HEK293 (cell line): ENCODE measurements around the gene LTBP1.

ENCODE experiments used
- CTCF ChIA-PET: fragments of 350-600 bp; formaldehyde crosslinking; extraction: SDS; loops from one replicate; lab custom pipeline; 2021; ENCODE audit warnings: antibody characterized with exemption; lab: Yijun Ruan, JAX
- POLR2A ChIA-PET: fragments of 300-600 bp; formaldehyde crosslinking; extraction: SDS; loops from one replicate; lab custom pipeline; 2020; ENCODE audit warnings: antibody characterized with exemption, inconsistent platforms; lab: Yijun Ruan, JAX
- H3K27ac ChIP-seq: fragments of 200-500 bp; sonication (Bioruptor generic); 2 replicates; pipeline ENCODE4 v1.5.1; 2014; ENCODE audit warnings: low read depth, low read length, control low read depth, inconsistent platforms; ENCODE audit errors: extremely low read depth
- H3K36me3 ChIP-seq, 2 experiments: fragments of 200-500 bp in 1 of 2; sonication (Bioruptor generic) in 1 of 2; 1 replicate in 1 of 2; 2 replicates in 1 of 2; pipeline ENCODE4 v1.5.1; 2014 to 2017; ENCODE audit warnings: inconsistent platforms in 2 of 2, low read length in 2 of 2; ENCODE audit not compliant: control insufficient read depth in 2 of 2, insufficient read depth in 1 of 2
- H3K4me1 ChIP-seq: fragments of 200-500 bp; sonication (Bioruptor generic); 2 replicates; pipeline ENCODE4 v1.5.1; 2014; ENCODE audit warnings: mild to moderate bottlenecking, low read length, inconsistent platforms; ENCODE audit not compliant: control insufficient read depth, insufficient read depth
- H3K4me3 ChIP-seq: 2 replicates; pipeline ENCODE4 v1.5.1; 2011; ENCODE audit warnings: low read depth, mild to moderate bottlenecking, control low read depth, low read length, moderate library complexity
- H3K9me3 ChIP-seq: fragments of 200-500 bp; sonication (Bioruptor generic); 2 replicates; pipeline ENCODE4 v1.5.1; 2014; ENCODE audit warnings: low read depth, low read length, inconsistent platforms; ENCODE audit not compliant: control insufficient read depth, insufficient read depth
- GLIS2 ChIP-seq: fragments of 450-650 bp; formaldehyde crosslinking; IDR thresholded peaks from 2 replicates; pipeline ENCODE4 v1.5.1; 2016; ENCODE audit warnings: missing biosample characterization, missing genetic modification characterization
- KLF16 ChIP-seq: fragments of 450-650 bp; formaldehyde crosslinking; IDR thresholded peaks from 2 replicates; pipeline ENCODE4 v1.5.1; 2017; ENCODE audit warnings: missing biosample characterization, missing genetic modification characterization
- MEIS1 ChIP-seq: sonication (generic); formaldehyde crosslinking; IDR thresholded peaks from 2 replicates; pipeline ENCODE4 v1.8.1; 2022; ENCODE audit warnings: missing genetic modification reagents, mild to moderate bottlenecking, borderline replicate concordance
- PRDM6 ChIP-seq: fragments of 450-650 bp; formaldehyde crosslinking; IDR thresholded peaks from 2 replicates; pipeline ENCODE4 v1.5.1; 2017; ENCODE audit warnings: missing biosample characterization, missing genetic modification characterization
- WT1 ChIP-seq: fragments of 450-650 bp; formaldehyde crosslinking; IDR thresholded peaks from 2 replicates; pipeline ENCODE4 v1.5.1; 2016; ENCODE audit warnings: missing biosample characterization, missing genetic modification characterization
- ZBTB10 ChIP-seq: fragments of 450-650 bp; formaldehyde crosslinking; IDR thresholded peaks from 2 replicates; pipeline ENCODE4 v1.5.1; 2016; ENCODE audit warnings: missing biosample characterization, missing genetic modification characterization
- ZBTB7A ChIP-seq: fragments of 450-650 bp; formaldehyde crosslinking; IDR thresholded peaks from 2 replicates; pipeline ENCODE4 v1.5.1; 2016; ENCODE audit warnings: low read depth, missing biosample characterization, missing genetic modification characterization
- ZNF146 ChIP-seq: fragments of 450-650 bp; formaldehyde crosslinking; IDR thresholded peaks from 2 replicates; pipeline ENCODE4 v1.5.1; 2016; ENCODE audit warnings: missing biosample characterization, missing genetic modification characterization
- ZNF175 ChIP-seq: fragments of 450-650 bp; formaldehyde crosslinking; IDR thresholded peaks from 2 replicates; pipeline ENCODE4 v1.5.1; 2016; ENCODE audit warnings: missing biosample characterization, missing genetic modification characterization
- ZNF184 ChIP-seq: fragments of 450-650 bp; IDR thresholded peaks from 2 replicates; pipeline ENCODE4 v1.5.1; 2018; ENCODE audit warnings: missing biosample characterization, mild to moderate bottlenecking, missing genetic modification characterization
- ZNF248 ChIP-seq: fragments of 450-650 bp; formaldehyde crosslinking; IDR thresholded peaks from 2 replicates; pipeline ENCODE4 v1.5.1; 2017; ENCODE audit warnings: missing biosample characterization, missing genetic modification characterization
- ZNF837 ChIP-seq: fragments of 450-650 bp; formaldehyde crosslinking; IDR thresholded peaks from 2 replicates; pipeline ENCODE4 v1.5.1; 2016; ENCODE audit warnings: missing biosample characterization, missing genetic modification characterization
- ZSCAN5A ChIP-seq: fragments of 450-650 bp; formaldehyde crosslinking; IDR thresholded peaks from 2 replicates; pipeline ENCODE4 v1.5.1; 2016; ENCODE audit warnings: missing biosample characterization, missing genetic modification characterization

Gene LTBP1

GRCh38 chr2:33042819-33043218 is 96.1 kb downstream of the LTBP1 start:
- POLR2A ChIA-PET: no interaction called here
- CTCF ChIA-PET: interaction anchor here (0.6 to 1.3 kb wide), 2 partner anchors 9 to 63 kb away, joined by 3 to 4 read pairs; no protein-coding TSS in a partner anchor
- no peak for TF ChIP-seq ZNF175 (tag by site-specific recombination)
- TF ChIP-seq ZSCAN5A (tag by site-specific recombination): no peak
- no peak for TF ChIP-seq ZBTB7A (tag by site-specific recombination)
- TF ChIP-seq ZNF248 (tag by site-specific recombination): no peak
- no peak for TF ChIP-seq WT1 (tag by site-specific recombination)
- Histone ChIP-seq H3K9me3 (no peaks in the 10 kb centered on the region), H3K4me3 (no peak overlapping the region), H3K4me1 (peaks cover 1% of the 10 kb centered on the region; the same call in 1 of the 2 replicates), H3K27ac (no peak overlapping the region), H3K36me3 (no peaks in the 10 kb centered on the region)

- H3K27ac ChIP-seq: no peak overlapping the region
- TF ChIP-seq ZNF146 (tag by site-specific recombination): no peak
- 0 out of 2 replicates have a peak, but pooled peaks have one; percentile 22 for TF ChIP-seq PRDM6
- peaks cover 9% of the 10 kb centered on the region; the same call in 1 of the 2 replicates for H3K4me1 ChIP-seq
- H3K36me3 ChIP-seq: no peaks in the 10 kb centered on the region
- no peaks in the 10 kb centered on the region for H3K9me3 ChIP-seq
- H3K4me3 ChIP-seq: no peak overlapping the region
- ChIA-PET CTCF (interaction anchor here (0.6 to 0.7 kb wide), 2 partner anchors 10 to 100 kb away, joined by 3 to 4 read pairs; no protein-coding TSS in a partner anchor), POLR2A (no interaction called here)
Measured at GRCh38 chr2:33047939-33048338, 101.2 kb downstream of the LTBP1 start.

GRCh38 chr2:33051586-33052360 is 105.0 kb downstream of the LTBP1 start:
- TF ChIP-seq ZNF837 (tag by site-specific recombination) (no peak), GLIS2 (tag by site-specific recombination) (no peak), ZBTB10 (tag by site-specific recombination) (no peak), KLF16 (tag by site-specific recombination) (no peak), MEIS1 (CRISPR knock-in tag) (no peak), ZNF184 (tag by site-specific recombination) (no peak)
- Histone ChIP-seq H3K4me3 (no peak overlapping the region), H3K36me3 (no peaks in the 10 kb centered on the region), H3K27ac (no peak overlapping the region), H3K9me3 (no peaks in the 10 kb centered on the region), H3K4me1 (peaks cover 9% of the 10 kb centered on the region; the same call in 1 of the 2 replicates)
- ChIA-PET CTCF (interaction anchor here (0.5 to 0.8 kb wide), 2 partner anchors 558 to 1549 kb away, joined by 3 read pairs; no protein-coding TSS in a partner anchor), POLR2A (no interaction called here)
